RWPE1 (cell line): ENCODE data around the gene KCNMA1.

Experiments
- CTCF ChIA-PET: fragments of 350-600 bp; sonication (Branson Sonifier 250); formaldehyde crosslinking; extraction: SDS; loops from one replicate; lab custom pipeline; 2021; lab: Yijun Ruan, JAX
- POLR2A ChIA-PET: fragments of 400-600 bp; formaldehyde crosslinking; extraction: SDS; loops from one replicate; lab custom pipeline; 2020; ENCODE audit warnings: antibody characterized with exemption; ENCODE audit not compliant: low non-redundant PET; lab: Yijun Ruan, JAX
- DNase-seq: peaks from one replicate; pipeline ENCODE4 v3.0.0; 2012; ENCODE audit warnings: low spot score
- H3K27ac ChIP-seq: fragments of 450-650 bp; 2 replicates; pipeline ENCODE4 v1.5.1; 2017
- TF ChIP-seq, protein P1 (sequence below): fragments of 450-650 bp; conservative IDR thresholded peaks from 2 replicates; pipeline ENCODE4 v1.5.1; 2017; ENCODE audit warnings: low read depth, mild to moderate bottlenecking

The KCNMA1 gene

DNA sequence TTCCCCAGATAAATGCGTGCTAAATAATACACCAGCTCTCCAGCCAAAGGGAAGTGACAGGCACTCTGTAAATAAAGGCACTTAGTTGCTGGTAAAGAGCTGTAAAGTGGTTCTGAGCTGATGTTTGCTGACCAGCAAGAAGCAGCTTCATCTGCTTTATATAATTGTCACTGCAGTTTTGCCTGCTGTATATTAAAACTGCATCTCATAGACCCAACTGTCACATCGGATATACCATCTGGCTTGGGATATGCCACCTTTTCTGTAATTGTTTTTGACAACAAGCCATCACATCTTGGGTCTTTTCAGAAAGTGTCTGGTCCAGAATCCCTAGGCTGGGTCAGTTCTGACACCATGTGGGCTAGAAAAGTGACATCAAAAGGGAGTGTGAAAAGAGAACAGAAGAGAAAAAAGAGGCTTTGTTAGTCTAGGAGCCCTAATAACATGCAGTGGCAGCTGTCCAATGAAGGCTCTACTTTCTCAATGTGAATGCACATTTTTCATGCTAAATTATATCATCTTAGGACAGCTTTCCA lies 697.6 kb downstream of the KCNMA1 start:
- no peak for DNase-seq
- no peak overlapping the region for H3K27ac ChIP-seq
- POLR2A ChIA-PET: interaction anchor here (0.6 kb wide), 1 partner anchor 83 kb away, joined by 3 read pairs; no protein-coding TSS in a partner anchor
- TF ChIP-seq, protein P1, sequence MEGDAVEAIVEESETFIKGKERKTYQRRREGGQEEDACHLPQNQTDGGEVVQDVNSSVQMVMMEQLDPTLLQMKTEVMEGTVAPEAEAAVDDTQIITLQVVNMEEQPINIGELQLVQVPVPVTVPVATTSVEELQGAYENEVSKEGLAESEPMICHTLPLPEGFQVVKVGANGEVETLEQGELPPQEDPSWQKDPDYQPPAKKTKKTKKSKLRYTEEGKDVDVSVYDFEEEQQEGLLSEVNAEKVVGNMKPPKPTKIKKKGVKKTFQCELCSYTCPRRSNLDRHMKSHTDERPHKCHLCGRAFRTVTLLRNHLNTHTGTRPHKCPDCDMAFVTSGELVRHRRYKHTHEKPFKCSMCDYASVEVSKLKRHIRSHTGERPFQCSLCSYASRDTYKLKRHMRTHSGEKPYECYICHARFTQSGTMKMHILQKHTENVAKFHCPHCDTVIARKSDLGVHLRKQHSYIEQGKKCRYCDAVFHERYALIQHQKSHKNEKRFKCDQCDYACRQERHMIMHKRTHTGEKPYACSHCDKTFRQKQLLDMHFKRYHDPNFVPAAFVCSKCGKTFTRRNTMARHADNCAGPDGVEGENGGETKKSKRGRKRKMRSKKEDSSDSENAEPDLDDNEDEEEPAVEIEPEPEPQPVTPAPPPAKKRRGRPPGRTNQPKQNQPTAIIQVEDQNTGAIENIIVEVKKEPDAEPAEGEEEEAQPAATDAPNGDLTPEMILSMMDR: no peak
- CTCF ChIA-PET: interaction anchor here (0.6 kb wide), 2 partner anchors 15 to 192 kb away, joined by 3 to 4 read pairs; no protein-coding TSS in a partner anchor

DNA sequence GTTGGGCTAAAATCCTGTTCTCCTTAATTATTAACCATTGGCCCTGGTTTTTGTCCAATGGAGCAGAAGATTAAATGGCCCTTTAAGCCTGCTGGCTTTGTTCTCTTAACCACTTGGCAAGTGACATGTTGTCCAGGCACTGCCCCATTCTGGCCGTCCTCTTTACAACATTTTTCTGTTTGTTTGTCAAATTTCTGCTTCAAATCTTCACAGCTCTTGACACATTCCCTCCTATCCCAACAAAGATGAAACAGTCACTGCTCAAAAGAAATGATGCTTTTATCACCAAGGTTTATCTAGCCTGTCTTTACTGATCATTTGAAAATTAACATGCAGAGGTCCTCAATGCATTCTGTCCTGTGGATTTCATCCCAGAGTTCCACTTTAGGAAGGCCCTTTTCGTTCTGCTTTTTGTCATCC lies 700.4 kb downstream of the KCNMA1 start:
- POLR2A ChIA-PET: no interaction called here
- TF ChIP-seq, protein P1: no peak
- CTCF ChIA-PET: no interaction called here
- no peak overlapping the region for H3K27ac ChIP-seq
- DNase-seq: no peak

DNA sequence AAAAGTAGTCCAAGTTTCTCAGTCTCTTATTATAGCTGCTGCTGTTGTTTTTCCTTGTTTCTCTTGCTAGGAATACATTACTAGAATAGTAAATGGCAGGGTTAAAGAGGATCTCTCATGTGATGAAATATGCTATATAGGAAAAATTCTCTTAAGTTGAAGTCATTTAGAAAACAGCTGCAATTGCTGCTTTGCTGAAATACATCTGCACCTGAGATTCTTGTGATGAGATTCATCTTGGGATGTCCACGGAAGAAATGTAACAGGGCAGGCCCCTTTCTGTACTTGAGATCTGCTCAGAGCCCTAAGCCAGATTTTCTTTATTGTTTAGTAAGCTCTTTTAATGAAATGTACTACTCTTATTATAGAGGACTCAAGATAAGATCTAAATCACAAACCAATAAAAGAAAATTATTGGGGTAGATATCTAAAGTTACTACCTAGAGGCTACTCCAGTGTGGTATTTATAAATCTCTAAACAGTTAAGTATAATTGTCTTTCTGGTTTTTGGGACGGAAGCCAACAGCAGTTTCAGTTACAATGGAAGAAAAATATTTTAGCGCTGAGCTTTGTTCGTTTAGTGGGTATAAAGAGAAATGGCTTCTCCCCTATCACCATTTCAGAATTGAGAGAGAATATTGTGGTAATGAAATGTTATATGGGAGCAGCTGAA lies 701.5 kb downstream of the KCNMA1 start:
- ChIA-PET CTCF (no interaction called here), POLR2A (no interaction called here)
- no peak overlapping the region for H3K27ac ChIP-seq
- DNase-seq: no peak
- TF ChIP-seq, protein P1: no peak

DNA sequence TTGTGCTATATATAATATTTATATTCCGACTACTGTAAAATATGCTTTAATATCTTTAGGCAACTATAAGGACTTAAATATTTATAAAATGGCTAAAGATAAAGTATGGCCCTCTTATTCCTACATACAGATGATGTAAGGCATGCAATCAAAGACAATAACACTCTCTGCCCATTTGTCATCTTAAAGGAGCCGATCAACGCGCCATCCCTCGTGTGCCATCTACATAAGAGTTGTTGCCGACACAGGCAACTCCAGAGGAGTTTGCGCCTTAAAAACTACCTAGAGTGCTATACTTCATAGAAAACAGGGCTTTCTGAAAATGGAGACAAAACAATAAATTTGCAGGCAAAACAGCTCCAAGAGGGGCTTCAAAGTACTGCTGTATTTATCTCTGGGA lies 709.0 kb downstream of the KCNMA1 start:
- TF ChIP-seq, protein P1: no peak
- DNase-seq: no peak
- no peak overlapping the region for H3K27ac ChIP-seq
- ChIA-PET POLR2A (no interaction called here), CTCF (no interaction called here)

DNA sequence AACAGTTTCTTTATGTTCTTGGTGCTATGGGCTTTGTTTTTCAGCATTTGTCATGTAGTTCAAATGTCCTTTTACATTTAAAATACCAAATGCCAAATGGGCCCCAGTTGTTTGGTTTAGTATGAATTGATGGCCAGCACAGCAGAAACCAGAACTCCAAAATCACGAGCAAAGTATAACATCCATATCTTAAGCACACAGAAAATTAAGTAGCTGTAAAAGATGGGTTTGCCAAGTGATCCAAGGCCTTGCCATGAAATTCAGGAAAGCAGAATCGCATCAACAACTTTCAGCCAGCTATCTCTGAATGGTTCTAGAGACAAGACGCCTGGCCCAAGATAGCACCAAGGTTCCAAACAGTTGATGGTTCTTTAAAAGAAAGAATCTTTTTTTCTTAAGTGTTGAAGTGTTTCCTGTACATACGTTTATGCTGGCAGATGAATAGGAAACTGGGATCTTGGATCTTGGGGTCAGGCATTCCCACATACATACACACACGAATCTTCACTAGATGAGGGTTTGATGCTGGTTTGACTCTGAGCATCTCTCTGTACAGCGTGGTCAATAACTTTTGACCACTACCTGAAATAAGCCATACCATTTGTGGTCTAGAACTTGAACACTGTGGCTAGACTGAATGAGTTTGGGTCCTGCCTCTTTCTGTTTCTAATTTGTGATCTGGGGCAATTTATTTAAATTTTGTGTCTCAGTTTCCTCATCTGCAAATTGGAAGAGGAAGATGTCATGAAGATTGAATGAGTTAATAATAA lies 711.8 kb downstream of the KCNMA1 start:
- no peak for DNase-seq
- POLR2A ChIA-PET: no interaction called here
- CTCF ChIA-PET: no interaction called here
- TF ChIP-seq, protein P1: no peak
- no peak overlapping the region for H3K27ac ChIP-seq

DNA sequence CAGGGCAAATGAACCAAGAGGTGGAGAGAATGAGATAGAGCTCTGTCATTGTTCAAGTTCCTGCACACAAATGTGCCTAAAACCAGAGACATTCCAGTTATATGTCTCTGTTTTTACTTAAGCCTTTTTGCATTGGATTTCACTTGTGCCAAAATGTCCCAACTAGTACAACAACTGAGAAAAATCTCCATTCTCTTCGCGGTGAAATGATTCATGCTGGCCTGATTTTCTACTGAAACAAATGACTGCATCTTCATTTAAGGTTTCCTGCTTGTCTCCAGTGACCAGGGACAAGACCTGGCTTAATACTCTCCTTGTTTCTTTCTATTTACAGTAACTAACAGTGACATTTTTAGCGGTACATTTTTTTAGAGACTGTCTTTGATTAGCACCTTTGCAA lies 714.9 kb downstream of the KCNMA1 start:
- DNase-seq: no peak
- POLR2A ChIA-PET: no interaction called here
- CTCF ChIA-PET: interaction anchor here (0.8 kb wide), 1 partner anchor 179 kb away, joined by 3 read pairs; no protein-coding TSS in a partner anchor
- TF ChIP-seq, protein P1: no peak
- no peak overlapping the region for H3K27ac ChIP-seq
